ENCODE results near the gene TUBB4A. TPM values are rescaled to one million over a fixed set of nuclear protein-coding genes. Genes with fewer than 3 reads are reported as not detected.

Gene TUBB4A
- total and polyA plus RNA-seq, 10 of the 15 experiments (the other 5 are each of a cell fraction or from before 2014, with no cell fraction given), result 0.29 to 22.4 (median 3.8) TPM

DNA sequence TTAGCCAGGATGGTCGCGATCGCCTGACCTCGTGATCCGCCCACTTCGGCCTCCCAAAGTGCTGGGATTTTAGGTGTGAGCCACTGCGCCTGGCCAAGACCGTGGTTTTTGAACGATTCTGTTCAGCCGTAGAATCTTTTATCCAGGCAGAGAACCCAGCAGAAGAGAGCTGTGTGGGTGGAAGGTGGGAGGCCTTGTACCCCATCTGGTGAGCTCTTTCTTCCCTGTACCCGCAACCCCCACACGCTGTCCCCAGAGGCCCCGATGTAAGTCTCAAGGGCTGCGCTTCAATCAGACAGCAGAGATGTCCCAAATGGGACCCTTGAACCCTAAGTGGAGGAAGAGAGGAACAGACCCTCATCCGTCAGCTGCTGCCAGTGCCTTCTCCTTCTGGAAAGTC, 46.2 kb downstream of the TUBB4A start:
- no peak overlapping the region for H3K4me2 ChIP-seq (ENCODE audit: control insufficient read depth, insufficient read depth)
- ATAC-seq (no peak), DNase-seq (ENCODE audit: low read depth, low spot score) (no peak), FAIRE-seq (no peak)
- intact Hi-C loops (cut with micrococcal nuclease; ENCODE audit: unreplicated experiment), result no loop called here
- no peak overlapping the region for H3K27ac ChIP-seq (ENCODE audit: control insufficient read depth, insufficient read depth)
- WGBS (ENCODE audit: insufficient coverage, insufficient replicate concordance, low lambda C conversion rate, missing lambda C conversion rate), result 96% methylated on average over 15 of the region's 15 CpGs
- H3K9ac ChIP-seq (ENCODE audit: control insufficient read depth, insufficient read depth, low read length), result no peak overlapping the region
- ChIA-PET CTCF (interaction anchor here (0.6 to 0.9 kb wide), 2 partner anchors 35 to 47 kb away, joined by 3 read pairs; no protein-coding TSS in a partner anchor), RAD21 (ENCODE audit: unreplicated experiment) (no interaction called here), SMC1A (ENCODE audit: uncharacterized antibody, unreplicated experiment) (no interaction called here), POLR2A (interaction anchor here (1.3 kb wide), 2 partner anchors 11 to 14 kb away, joined by 3 read pairs; no protein-coding TSS in a partner anchor)
- TF ChIP-seq CREB1 (IDR thresholded peaks at IDR 0.05; ENCODE audit: low read depth), result no peak
- no peak for TF ChIP-seq HDAC2 (IDR thresholded peaks at IDR 0.05)
- TF ChIP-seq TCF12 (IDR thresholded peaks at IDR 0.05; ENCODE audit: low read depth, low read length), result no peak
- TF ChIP-seq NRF1 (conservative IDR thresholded peaks at IDR 0.05; ENCODE audit: low read depth, low read length), result no peak
- TF ChIP-seq SPI1 (IDR thresholded peaks at IDR 0.05; ENCODE audit: borderline replicate concordance, insufficient read depth, low read depth, low read length), result no peak
- no peak for TF ChIP-seq MYB (IDR thresholded peaks at IDR 0.05; ENCODE audit: borderline replicate concordance, low read depth, low read length)
- no peak for TF ChIP-seq RB1 (IDR thresholded peaks at IDR 0.05; ENCODE audit: borderline replicate concordance)
- no peak for TF ChIP-seq BHLHE40 (IDR thresholded peaks at IDR 0.05; ENCODE audit: borderline replicate concordance in 1 of 2, low read depth in 2 of 2, low read length in 1 of 2)
- TF ChIP-seq YBX1 (IDR thresholded peaks at IDR 0.05), result no peak
- no peak for TF ChIP-seq KLF5 (IDR thresholded peaks at IDR 0.05; ENCODE audit: partially characterized antibody)
- TF ChIP-seq SIX5 (IDR thresholded peaks at IDR 0.05; ENCODE audit: low read depth, low read length, severe bottlenecking), result no peak
- no peak for TF ChIP-seq MEF2B (IDR thresholded peaks at IDR 0.05; ENCODE audit: partially characterized antibody, poor library complexity, severe bottlenecking)
- no peak for TF ChIP-seq ZNF592 (IDR thresholded peaks at IDR 0.05)
- no peak for TF ChIP-seq IRF5 (IDR thresholded peaks at IDR 0.05; ENCODE audit: borderline replicate concordance)
- no peak for TF ChIP-seq EZH2 (IDR thresholded peaks at IDR 0.05; ENCODE audit: borderline replicate concordance, control insufficient read depth, low read depth, low read length)
- no peak for TF ChIP-seq BCL3 (IDR thresholded peaks at IDR 0.05; ENCODE audit: borderline replicate concordance, insufficient read depth, low read depth, low read length, poor library complexity, severe bottlenecking)
- peaks cover 10 to 27% of the 10 kb centered on the region in 2 experiments; a peak in 3 of 4 replicates for H3K36me3 ChIP-seq (ENCODE audit: control insufficient read depth in 2 of 2, insufficient read depth in 2 of 2, low read length in 1 of 2)
- no TSS peak for BruUV-seq (replicated peaks)
- peaks cover 17% of the 10 kb centered on the region; the same call in 2 of the 3 replicates for H3K9me3 ChIP-seq (replicated peaks; ENCODE audit: control insufficient read depth, insufficient read depth, low read length)
- H2AFZ ChIP-seq (ENCODE audit: control insufficient read depth, low read depth, low read length), result no peak overlapping the region
- H3K4me1 ChIP-seq (ENCODE audit: control insufficient read depth, insufficient read depth, low read length), result peaks cover 10% of the 10 kb centered on the region
- no peak overlapping the region for H3K4me3 ChIP-seq
- in situ Hi-C loops (cut with MboI), result no loop called here
- H3K79me2 ChIP-seq (ENCODE audit: control insufficient read depth, insufficient read depth, low read length), result peaks cover 18% of the 10 kb centered on the region
- H3K27me3 ChIP-seq (replicated peaks in 1 of 2; ENCODE audit: control insufficient read depth in 2 of 2, insufficient read depth in 2 of 2, low read length in 1 of 2), result no peaks in the 10 kb centered on the region
- no peaks in the 10 kb centered on the region for H4K20me1 ChIP-seq (ENCODE audit: control insufficient read depth, insufficient read depth)

Measured in GM12878 (cell line).